ENCODE data around the gene BCKDHB. TPM values are rescaled to one million over a fixed set of nuclear protein-coding genes. Genes with fewer than 3 reads are reported as not detected.

Gene BCKDHB
- total RNA-seq, 1 experiment from 2014 or later = 20.0 TPM

DNA sequence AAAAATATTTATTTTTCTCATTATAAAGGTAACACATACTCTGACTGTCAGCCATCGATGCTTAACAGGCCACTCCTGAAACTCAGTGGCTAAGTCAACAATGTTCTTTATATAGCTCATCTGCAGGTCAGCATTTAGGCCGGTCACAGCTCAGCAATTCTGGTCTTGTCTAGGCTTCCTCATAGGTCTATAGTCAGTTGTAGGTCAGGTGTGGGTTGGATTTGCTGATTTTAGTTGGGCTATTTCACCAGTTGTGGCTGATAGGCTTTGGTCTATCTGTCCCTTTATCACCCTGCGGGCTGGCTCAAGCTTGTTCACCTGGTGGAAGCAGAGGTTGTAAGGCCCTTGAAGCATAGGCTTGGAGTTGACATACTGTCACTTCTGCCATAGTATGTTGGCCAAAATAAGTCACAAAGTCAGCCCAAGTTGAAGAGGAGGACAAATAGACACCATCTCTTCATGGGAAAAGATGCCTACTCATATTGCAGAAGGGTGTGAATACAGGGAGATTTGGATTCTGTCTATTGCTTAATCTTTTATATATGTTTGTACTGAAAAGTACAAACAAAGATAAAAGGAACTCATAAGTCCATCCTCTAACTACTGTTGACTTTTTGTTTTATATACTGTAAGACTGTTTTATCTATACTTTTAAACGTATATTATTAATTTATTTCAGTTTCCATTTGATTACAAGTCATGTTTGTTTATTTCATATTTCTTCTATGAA lies 75.0 kb downstream of the BCKDHB start:
- Histone ChIP-seq H3K4me1 (ENCODE audit: insufficient read depth, low read length, poor library complexity, severe bottlenecking) (no peaks in the 10 kb centered on the region), H3K4me3 (ENCODE audit: low read depth, low read length, poor library complexity, severe bottlenecking) (no peak overlapping the region), H3K27ac (ENCODE audit: low read depth, low read length, poor library complexity, severe bottlenecking) (no peak overlapping the region), H3K9me3 (ENCODE audit: low read depth, low read length, poor library complexity, severe bottlenecking) (no peaks in the 10 kb centered on the region), H3K36me3 (ENCODE audit: insufficient read depth, low read length, poor library complexity, severe bottlenecking) (no peaks in the 10 kb centered on the region), H3K27me3 (replicated peaks; ENCODE audit: insufficient read depth, low read depth, low read length, poor library complexity) (no peaks in the 10 kb centered on the region)
- POLR2A ChIA-PET (ENCODE audit: low non-redundant PET) = no interaction called here
- CTCF ChIA-PET = no interaction called here
- no TSS peak for BruUV-seq (replicated peaks)
- no peak for TF ChIP-seq EZH2 (IDR thresholded peaks at IDR 0.05; ENCODE audit: borderline replicate concordance, low read depth, low read length, poor library complexity, severe bottlenecking)
- TF ChIP-seq, protein P1, sequence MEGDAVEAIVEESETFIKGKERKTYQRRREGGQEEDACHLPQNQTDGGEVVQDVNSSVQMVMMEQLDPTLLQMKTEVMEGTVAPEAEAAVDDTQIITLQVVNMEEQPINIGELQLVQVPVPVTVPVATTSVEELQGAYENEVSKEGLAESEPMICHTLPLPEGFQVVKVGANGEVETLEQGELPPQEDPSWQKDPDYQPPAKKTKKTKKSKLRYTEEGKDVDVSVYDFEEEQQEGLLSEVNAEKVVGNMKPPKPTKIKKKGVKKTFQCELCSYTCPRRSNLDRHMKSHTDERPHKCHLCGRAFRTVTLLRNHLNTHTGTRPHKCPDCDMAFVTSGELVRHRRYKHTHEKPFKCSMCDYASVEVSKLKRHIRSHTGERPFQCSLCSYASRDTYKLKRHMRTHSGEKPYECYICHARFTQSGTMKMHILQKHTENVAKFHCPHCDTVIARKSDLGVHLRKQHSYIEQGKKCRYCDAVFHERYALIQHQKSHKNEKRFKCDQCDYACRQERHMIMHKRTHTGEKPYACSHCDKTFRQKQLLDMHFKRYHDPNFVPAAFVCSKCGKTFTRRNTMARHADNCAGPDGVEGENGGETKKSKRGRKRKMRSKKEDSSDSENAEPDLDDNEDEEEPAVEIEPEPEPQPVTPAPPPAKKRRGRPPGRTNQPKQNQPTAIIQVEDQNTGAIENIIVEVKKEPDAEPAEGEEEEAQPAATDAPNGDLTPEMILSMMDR (conservative IDR thresholded peaks at IDR 0.05; ENCODE audit: low read depth, low read length) = no peak
- intact Hi-C loops (cut with micrococcal nuclease; ENCODE audit: unreplicated experiment) = no loop called here
- no peak for DNase-seq (ENCODE audit: low spot score)

DNA sequence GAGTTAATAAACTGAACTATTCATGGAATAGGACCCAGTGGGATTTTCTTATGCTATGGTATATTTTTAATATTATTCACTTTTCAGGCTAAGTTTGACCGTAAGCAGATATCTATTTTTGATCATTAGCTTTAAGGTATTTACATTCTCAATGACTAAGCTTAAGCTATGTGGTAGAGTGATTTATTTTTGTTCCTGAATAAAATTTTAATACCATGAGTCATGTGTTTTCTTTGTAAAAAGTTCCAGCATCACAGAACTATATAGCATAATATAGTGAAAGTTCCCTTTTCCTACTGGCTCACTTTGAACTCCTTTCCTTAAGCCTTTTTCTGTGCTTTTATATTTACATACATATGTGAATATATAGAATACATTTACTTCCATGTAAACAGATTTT lies 75.8 kb downstream of the BCKDHB start:
- BruUV-seq (replicated peaks) = no TSS peak
- TF ChIP-seq, protein P1 (conservative IDR thresholded peaks at IDR 0.05; ENCODE audit: low read depth, low read length) = no peak
- TF ChIP-seq EZH2 (IDR thresholded peaks at IDR 0.05; ENCODE audit: borderline replicate concordance, low read depth, low read length, poor library complexity, severe bottlenecking) = no peak
- Histone ChIP-seq H3K27ac (ENCODE audit: low read depth, low read length, poor library complexity, severe bottlenecking) (no peak overlapping the region), H3K4me1 (ENCODE audit: insufficient read depth, low read length, poor library complexity, severe bottlenecking) (no peaks in the 10 kb centered on the region), H3K27me3 (replicated peaks; ENCODE audit: insufficient read depth, low read depth, low read length, poor library complexity) (no peaks in the 10 kb centered on the region), H3K4me3 (ENCODE audit: low read depth, low read length, poor library complexity, severe bottlenecking) (no peak overlapping the region), H3K9me3 (ENCODE audit: low read depth, low read length, poor library complexity, severe bottlenecking) (no peaks in the 10 kb centered on the region), H3K36me3 (ENCODE audit: insufficient read depth, low read length, poor library complexity, severe bottlenecking) (no peaks in the 10 kb centered on the region)
- POLR2A ChIA-PET (ENCODE audit: low non-redundant PET) = no interaction called here
- CTCF ChIA-PET = no interaction called here
- no peak for DNase-seq (ENCODE audit: low spot score)
- intact Hi-C loops (cut with micrococcal nuclease; ENCODE audit: unreplicated experiment) = no loop called here

DNA sequence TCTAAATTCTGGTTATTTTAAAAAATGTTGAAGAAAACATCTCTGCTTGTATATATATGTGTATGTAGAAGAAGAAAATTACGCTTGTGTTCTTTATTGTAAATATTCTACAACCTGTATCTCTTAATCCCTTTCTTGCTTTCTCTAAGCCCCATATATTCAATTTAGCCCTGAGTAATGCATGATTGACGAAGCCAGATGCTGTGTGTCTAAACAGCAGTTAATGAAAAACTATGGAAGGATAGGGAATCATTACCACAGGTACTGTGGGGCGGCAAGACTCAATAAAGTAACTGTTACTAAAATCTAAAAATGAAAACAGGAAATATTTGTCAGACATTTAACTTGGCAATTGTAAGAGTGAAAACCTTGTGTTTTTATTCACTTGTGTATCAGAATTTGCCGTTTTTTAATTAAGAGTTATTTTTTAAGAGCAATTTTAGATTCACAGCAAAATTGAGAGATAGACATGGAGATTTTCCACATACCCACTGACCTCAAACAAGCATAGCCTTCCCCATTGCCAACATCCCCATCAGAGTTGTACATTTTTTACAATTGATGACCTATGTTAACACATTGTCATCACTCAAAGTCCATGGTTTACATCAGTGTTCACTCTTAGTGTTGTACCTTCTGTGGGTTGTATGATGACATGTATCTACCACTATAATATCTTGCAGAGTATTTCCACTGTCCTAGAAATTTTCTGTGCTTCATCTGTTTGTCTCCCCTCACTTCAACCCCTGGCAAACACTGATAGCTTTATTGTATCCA lies 76.7 kb downstream of the BCKDHB start:
- no peak for DNase-seq (ENCODE audit: low spot score)
- no peaks in the 10 kb centered on the region for H3K27me3 ChIP-seq (replicated peaks; ENCODE audit: insufficient read depth, low read depth, low read length, poor library complexity)
- ChIA-PET POLR2A (ENCODE audit: low non-redundant PET) (no interaction called here), CTCF (no interaction called here)
- no peaks in the 10 kb centered on the region for H3K9me3 ChIP-seq (ENCODE audit: low read depth, low read length, poor library complexity, severe bottlenecking)
- no TSS peak for BruUV-seq (replicated peaks)
- H3K4me3 ChIP-seq (ENCODE audit: low read depth, low read length, poor library complexity, severe bottlenecking) = no peak overlapping the region
- H3K36me3 ChIP-seq (ENCODE audit: insufficient read depth, low read length, poor library complexity, severe bottlenecking) = no peaks in the 10 kb centered on the region
- intact Hi-C loops (cut with micrococcal nuclease; ENCODE audit: unreplicated experiment) = no loop called here
- H3K4me1 ChIP-seq (ENCODE audit: insufficient read depth, low read length, poor library complexity, severe bottlenecking) = no peaks in the 10 kb centered on the region
- H3K27ac ChIP-seq (ENCODE audit: low read depth, low read length, poor library complexity, severe bottlenecking) = no peak overlapping the region
- TF ChIP-seq, protein P1 (conservative IDR thresholded peaks at IDR 0.05; ENCODE audit: low read depth, low read length) = no peak
- no peak for TF ChIP-seq EZH2 (IDR thresholded peaks at IDR 0.05; ENCODE audit: borderline replicate concordance, low read depth, low read length, poor library complexity, severe bottlenecking)
